Karpas-422 (cell line): Measurements from ENCODE around the gene MAPRE3. TPM values are rescaled to one million over a fixed set of nuclear protein-coding genes. Genes with fewer than 3 reads are reported as not detected.

Source experiments
- DNase-seq: peaks from one replicate; pipeline ENCODE4 v3.0.0-alpha.2; 2015
- H2AFZ ChIP-seq: fragments of 200-600 bp; sonication (generic); 2 replicates; pipeline ENCODE4 v1.6.1; 2014; ENCODE audit warnings: antibody characterized with exemption, low read length, mixed read lengths
- H3K27ac ChIP-seq: fragments of 200-600 bp; sonication (generic); 2 replicates; pipeline ENCODE4 v1.5.1; 2014; ENCODE audit warnings: mild to moderate bottlenecking, low read length, moderate library complexity
- H3K27me3 ChIP-seq: fragments of 200-600 bp; sonication (generic); 2 replicates; pipeline ENCODE4 v1.6.1; 2014; ENCODE audit warnings: low read length, mixed read lengths
- H3K36me3 ChIP-seq: fragments of 200-600 bp; sonication (generic); 2 replicates; pipeline ENCODE4 v1.6.1; 2014; ENCODE audit warnings: low read length, mixed read lengths; ENCODE audit not compliant: insufficient read depth
- H3K4me1 ChIP-seq: fragments of 200-600 bp; sonication (generic); 2 replicates; pipeline ENCODE4 v1.6.1; 2014; ENCODE audit warnings: mild to moderate bottlenecking, low read length, mixed read lengths
- H3K4me2 ChIP-seq: fragments of 200-600 bp; sonication (generic); 2 replicates; pipeline ENCODE4 v1.6.1; 2014; ENCODE audit warnings: low read length, low read depth, mild to moderate bottlenecking; ENCODE audit not compliant: poor library complexity, severe bottlenecking
- H3K4me3 ChIP-seq: fragments of 200-600 bp; sonication (generic); 2 replicates; pipeline ENCODE4 v1.5.1; 2014; ENCODE audit warnings: mild to moderate bottlenecking, antibody characterized with exemption, low read length, mixed read lengths
- H3K79me2 ChIP-seq: fragments of 200-600 bp; sonication (generic); 2 replicates; pipeline ENCODE4 v1.6.1; 2014; ENCODE audit warnings: mild to moderate bottlenecking, low read length, mixed read lengths
- H3K9ac ChIP-seq: fragments of 200-600 bp; sonication (generic); 2 replicates; pipeline ENCODE4 v1.6.0; 2014; ENCODE audit warnings: low read length
- H3K9me2 ChIP-seq: fragments of 200-600 bp; sonication (generic), shearing (Covaris generic); replicated peaks from 2 replicates; pipeline ENCODE4 v1.6.0; 2014; ENCODE audit warnings: mild to moderate bottlenecking, low read length, moderate library complexity; ENCODE audit not compliant: insufficient read depth
- H3K9me3 ChIP-seq: fragments of 300-700, 200-600 bp; sonication (generic); 2 replicates; pipeline ENCODE4 v1.6.1; 2014; ENCODE audit warnings: low read length, mixed read lengths
- H4K20me1 ChIP-seq: fragments of 200-600 bp; sonication (generic); 2 replicates; pipeline ENCODE4 v1.6.1; 2014; ENCODE audit warnings: mild to moderate bottlenecking, antibody characterized with exemption, low read length, low read depth; ENCODE audit not compliant: insufficient read depth
- total RNA-seq: library from RNA; depleted of rRNA; stranded (reverse); fragments of >200 nt; shearing (Covaris generic); gene quantifications from 2 replicates; pipeline ENCODE4 v1.2.3, GENCODE V29; 2014; ENCODE audit warnings: low replicate concordance

The MAPRE3 gene
- total RNA-seq, 1 experiment from 2014 or later = 0.30 TPM

GRCh38 chr2:26957534-26957933 is 12.9 kb upstream of the MAPRE3 start:
- Histone ChIP-seq H3K27ac (no peak overlapping the region), H3K9me3 (no peaks in the 10 kb centered on the region), H3K9ac (no peak overlapping the region), H3K79me2 (no peaks in the 10 kb centered on the region), H3K4me1 (peaks cover 7% of the 10 kb centered on the region; the same call in 1 of the 2 replicates), H3K4me3 (no peak overlapping the region), H4K20me1 (no peaks in the 10 kb centered on the region), H3K4me2 (no peak overlapping the region), H3K9me2 (no peaks in the 10 kb centered on the region), H3K36me3 (no peaks in the 10 kb centered on the region), H3K27me3 (no peaks in the 10 kb centered on the region), H2AFZ (no peak overlapping the region)
- DNase-seq = no peak

- no peaks in the 10 kb centered on the region for H3K79me2 ChIP-seq
- H4K20me1 ChIP-seq = no peaks in the 10 kb centered on the region
- H3K9me3 ChIP-seq = no peaks in the 10 kb centered on the region
- H3K27me3 ChIP-seq = no peaks in the 10 kb centered on the region
- peaks cover 7% of the 10 kb centered on the region; the same call in 1 of the 2 replicates for H3K4me1 ChIP-seq
- no peak overlapping the region for H3K27ac ChIP-seq
- no peaks in the 10 kb centered on the region for H3K9me2 ChIP-seq
- H2AFZ ChIP-seq = no peak overlapping the region
- no peak overlapping the region for H3K9ac ChIP-seq
- no peaks in the 10 kb centered on the region for H3K36me3 ChIP-seq
- H3K4me2 ChIP-seq = no peak overlapping the region
- no peak for DNase-seq
- no peak overlapping the region for H3K4me3 ChIP-seq
Measured at GRCh38 chr2:26959331-26959730, 11.1 kb upstream of the MAPRE3 start.

GRCh38 chr2:26964446-26965130 is 5.8 kb upstream of the MAPRE3 start:
- Histone ChIP-seq H3K4me2 (no peak overlapping the region), H3K4me1 (peaks cover 3% of the 10 kb centered on the region; the same call in 1 of the 2 replicates), H3K79me2 (no peaks in the 10 kb centered on the region), H3K9me3 (no peaks in the 10 kb centered on the region), H3K36me3 (no peaks in the 10 kb centered on the region), H3K9me2 (no peaks in the 10 kb centered on the region), H3K4me3 (no peak overlapping the region), H3K27ac (no peak overlapping the region), H4K20me1 (no peaks in the 10 kb centered on the region), H2AFZ (no peak overlapping the region), H3K27me3 (no peaks in the 10 kb centered on the region), H3K9ac (no peak overlapping the region)
- DNase-seq = no peak

GRCh38 chr2:26968001-26968400 is 2.4 kb upstream of the MAPRE3 start:
- Histone ChIP-seq H3K9ac (no peak overlapping the region), H4K20me1 (no peaks in the 10 kb centered on the region), H3K36me3 (no peaks in the 10 kb centered on the region), H3K4me3 (no peak overlapping the region), H3K4me2 (no peak overlapping the region), H3K4me1 (peaks cover 7% of the 10 kb centered on the region), H3K27ac (no peak overlapping the region), H3K9me2 (no peaks in the 10 kb centered on the region), H3K9me3 (no peaks in the 10 kb centered on the region), H3K79me2 (no peaks in the 10 kb centered on the region), H2AFZ (no peak overlapping the region), H3K27me3 (no peaks in the 10 kb centered on the region)
- no peak for DNase-seq

- no peaks in the 10 kb centered on the region for H4K20me1 ChIP-seq
- peaks cover 7% of the 10 kb centered on the region for H3K4me1 ChIP-seq
- no peak overlapping the region for H3K4me3 ChIP-seq
- no peak overlapping the region for H3K9ac ChIP-seq
- H3K4me2 ChIP-seq = no peak overlapping the region
- H3K27me3 ChIP-seq = no peaks in the 10 kb centered on the region
- DNase-seq = no peak
- no peak overlapping the region for H2AFZ ChIP-seq
- H3K9me2 ChIP-seq = no peaks in the 10 kb centered on the region
- no peaks in the 10 kb centered on the region for H3K9me3 ChIP-seq
- H3K36me3 ChIP-seq = no peaks in the 10 kb centered on the region
- H3K27ac ChIP-seq = no peak overlapping the region
- H3K79me2 ChIP-seq = no peaks in the 10 kb centered on the region
Measured at GRCh38 chr2:26969077-26969844, 1.2 kb upstream of the MAPRE3 start.

GRCh38 chr2:26970928-26971627 is 641 bp downstream of the MAPRE3 start:
- no peaks in the 10 kb centered on the region for H3K27me3 ChIP-seq
- H2AFZ ChIP-seq = peak overlapping the region; percentile 52; the same call in 1 of the 2 replicates
- H4K20me1 ChIP-seq = no peaks in the 10 kb centered on the region
- H3K4me3 ChIP-seq = peak overlapping the region; percentile 66
- H3K4me1 ChIP-seq = peaks cover 7% of the 10 kb centered on the region
- no peaks in the 10 kb centered on the region for H3K79me2 ChIP-seq
- peak overlapping the region; percentile 62 for H3K9ac ChIP-seq
- H3K9me2 ChIP-seq = no peaks in the 10 kb centered on the region
- DNase-seq = no peak
- no peak overlapping the region for H3K27ac ChIP-seq
- no peaks in the 10 kb centered on the region for H3K9me3 ChIP-seq
- peak overlapping the region; percentile 74 for H3K4me2 ChIP-seq
- H3K36me3 ChIP-seq = no peaks in the 10 kb centered on the region

- H3K27me3 ChIP-seq = no peaks in the 10 kb centered on the region
- H3K27ac ChIP-seq = no peak overlapping the region
Measured at GRCh38 chr2:26971911-26972786, 1.7 kb downstream of the MAPRE3 start.

More at GRCh38 chr2:26971911-26972786, 1.7 kb downstream of the MAPRE3 start:
- H3K9ac ChIP-seq = no peak overlapping the region
- no peaks in the 10 kb centered on the region for H3K9me2 ChIP-seq
- no peak for DNase-seq
- H3K36me3 ChIP-seq = no peaks in the 10 kb centered on the region
- no peak overlapping the region for H3K4me3 ChIP-seq
- no peaks in the 10 kb centered on the region for H4K20me1 ChIP-seq
- H3K9me3 ChIP-seq = no peaks in the 10 kb centered on the region
- no peak overlapping the region for H2AFZ ChIP-seq
- H3K79me2 ChIP-seq = no peaks in the 10 kb centered on the region
- no peak overlapping the region for H3K4me2 ChIP-seq
- H3K4me1 ChIP-seq = peaks cover 7% of the 10 kb centered on the region
